Neural progenitor cell (in vitro differentiated cells): ENCODE results near the gene SMIM41.

ENCODE experiments used
- EZH2 ChIP-seq: fragments of 200-600 bp; sonication (generic); IDR thresholded peaks from 2 replicates; pipeline ENCODE4 v1.6.1; 2017; ENCODE audit warnings: antibody characterized with exemption, mild to moderate bottlenecking, moderate library complexity
- TF ChIP-seq, protein P1 (sequence below): fragments of 200-600 bp; sonication (generic); IDR thresholded peaks from 2 replicates; pipeline ENCODE4 v1.5.1; 2017; ENCODE audit warnings: antibody characterized with exemption, mild to moderate bottlenecking

GRCh38 chr12:52097045-52097666 is 17.7 kb downstream of the SMIM41 start:
- TF ChIP-seq, protein P1, sequence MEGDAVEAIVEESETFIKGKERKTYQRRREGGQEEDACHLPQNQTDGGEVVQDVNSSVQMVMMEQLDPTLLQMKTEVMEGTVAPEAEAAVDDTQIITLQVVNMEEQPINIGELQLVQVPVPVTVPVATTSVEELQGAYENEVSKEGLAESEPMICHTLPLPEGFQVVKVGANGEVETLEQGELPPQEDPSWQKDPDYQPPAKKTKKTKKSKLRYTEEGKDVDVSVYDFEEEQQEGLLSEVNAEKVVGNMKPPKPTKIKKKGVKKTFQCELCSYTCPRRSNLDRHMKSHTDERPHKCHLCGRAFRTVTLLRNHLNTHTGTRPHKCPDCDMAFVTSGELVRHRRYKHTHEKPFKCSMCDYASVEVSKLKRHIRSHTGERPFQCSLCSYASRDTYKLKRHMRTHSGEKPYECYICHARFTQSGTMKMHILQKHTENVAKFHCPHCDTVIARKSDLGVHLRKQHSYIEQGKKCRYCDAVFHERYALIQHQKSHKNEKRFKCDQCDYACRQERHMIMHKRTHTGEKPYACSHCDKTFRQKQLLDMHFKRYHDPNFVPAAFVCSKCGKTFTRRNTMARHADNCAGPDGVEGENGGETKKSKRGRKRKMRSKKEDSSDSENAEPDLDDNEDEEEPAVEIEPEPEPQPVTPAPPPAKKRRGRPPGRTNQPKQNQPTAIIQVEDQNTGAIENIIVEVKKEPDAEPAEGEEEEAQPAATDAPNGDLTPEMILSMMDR: no peak
- TF ChIP-seq EZH2: no peak
